ENCODE data around the gene HSFX4.
"Not testable (repeated sequence)": the region's sequence is repeated elsewhere in the genome, so short reads cannot be mapped to it uniquely, and the experiment has no call there.

The HSFX4 gene

DNA sequence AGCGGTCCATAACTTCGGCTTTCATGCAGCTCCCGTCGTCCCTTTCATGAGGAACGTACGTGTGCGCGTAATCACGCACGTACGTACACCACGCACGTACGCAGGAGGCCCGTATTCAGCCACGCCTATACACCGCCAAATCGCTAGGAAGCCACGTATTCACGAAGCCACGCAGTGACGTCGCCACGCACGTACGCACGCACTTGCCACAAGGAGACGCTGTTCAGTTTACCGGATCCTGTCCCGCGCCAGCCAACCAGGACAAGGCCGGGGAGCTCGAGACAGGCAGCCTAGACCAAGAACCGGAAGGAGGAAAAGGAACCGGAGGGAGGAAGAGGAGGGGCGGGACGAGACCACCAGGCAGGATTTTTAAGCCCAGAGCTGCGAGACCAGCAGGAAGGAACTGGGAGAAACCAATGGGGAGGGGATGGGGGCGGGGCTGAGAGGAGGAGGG, 9.1 kb downstream of the HSFX4 start, which contains the start of gene EOLA2:
Gene EOLA2, minus strand, starts transcription at position 65 of the 454 bp plus-strand sequence. CDS start 4,617 bp downstream, outside the sequence.
- peak; percentile 88 for DNase-seq

GRCh38 chrX:149938881-149939654, 9.7 kb downstream of the HSFX4 start:
- DNase-seq = peak; percentile 86

- DNase-seq = no peak
These were observed 10.2 kb downstream of the HSFX4 start for GRCh38 chrX:149939655-149939904.

GRCh38 chrX:149939905-149940673, 10.7 kb downstream of the HSFX4 start:
- DNase-seq = peak; percentile 86

GRCh38 chrX:149940674-149941024, 11.3 kb downstream of the HSFX4 start:
- DNase-seq = not testable (repeated sequence)

- not testable (repeated sequence) for DNase-seq
These were observed 15.8 kb downstream of the HSFX4 start for GRCh38 chrX:149945087-149945670.

DNA sequence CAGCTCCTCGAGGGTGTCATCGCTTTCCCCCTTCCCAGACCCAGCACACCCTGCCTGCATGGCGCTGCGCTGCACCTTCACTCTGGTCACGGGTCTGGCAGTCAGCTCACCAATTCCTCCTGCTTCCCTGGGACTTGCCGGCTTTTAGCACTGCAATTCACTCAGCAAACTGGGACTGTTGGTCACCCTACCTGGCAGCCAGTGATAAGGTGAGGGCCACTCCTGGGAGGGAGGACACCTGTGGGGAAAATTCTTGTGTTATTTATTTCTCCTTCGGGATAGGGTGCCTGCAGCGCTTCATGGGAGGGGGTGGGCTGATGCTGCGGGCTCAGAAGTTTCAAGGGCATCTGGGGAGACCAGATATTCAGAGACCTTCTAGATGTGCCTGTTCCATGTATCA, 16.4 kb downstream of the HSFX4 start:
- not testable (repeated sequence) for DNase-seq

GRCh38 chrX:149946932-149947331, 17.6 kb downstream of the HSFX4 start:
- DNase-seq = not testable (repeated sequence)

DNA sequence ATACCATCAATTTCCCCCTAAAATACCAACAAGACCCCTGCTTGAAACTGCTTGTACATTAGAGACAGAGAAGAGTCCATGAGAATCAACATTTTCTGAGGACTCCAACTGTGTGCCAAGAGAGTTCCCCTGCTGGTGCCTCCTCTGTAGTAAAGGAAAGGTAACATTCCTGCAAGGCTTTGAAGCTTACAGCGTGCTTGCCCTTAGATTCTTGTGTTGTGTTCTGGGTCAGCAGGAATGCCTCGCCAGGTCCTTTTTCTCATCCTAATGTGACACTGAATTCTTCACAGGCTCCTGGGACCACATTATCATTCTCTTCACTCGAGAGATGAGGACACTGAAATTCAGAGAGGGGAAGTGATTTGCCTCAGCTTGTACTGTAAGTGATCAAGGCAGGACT, 18.6 kb downstream of the HSFX4 start:
- no peak for DNase-seq

DNA sequence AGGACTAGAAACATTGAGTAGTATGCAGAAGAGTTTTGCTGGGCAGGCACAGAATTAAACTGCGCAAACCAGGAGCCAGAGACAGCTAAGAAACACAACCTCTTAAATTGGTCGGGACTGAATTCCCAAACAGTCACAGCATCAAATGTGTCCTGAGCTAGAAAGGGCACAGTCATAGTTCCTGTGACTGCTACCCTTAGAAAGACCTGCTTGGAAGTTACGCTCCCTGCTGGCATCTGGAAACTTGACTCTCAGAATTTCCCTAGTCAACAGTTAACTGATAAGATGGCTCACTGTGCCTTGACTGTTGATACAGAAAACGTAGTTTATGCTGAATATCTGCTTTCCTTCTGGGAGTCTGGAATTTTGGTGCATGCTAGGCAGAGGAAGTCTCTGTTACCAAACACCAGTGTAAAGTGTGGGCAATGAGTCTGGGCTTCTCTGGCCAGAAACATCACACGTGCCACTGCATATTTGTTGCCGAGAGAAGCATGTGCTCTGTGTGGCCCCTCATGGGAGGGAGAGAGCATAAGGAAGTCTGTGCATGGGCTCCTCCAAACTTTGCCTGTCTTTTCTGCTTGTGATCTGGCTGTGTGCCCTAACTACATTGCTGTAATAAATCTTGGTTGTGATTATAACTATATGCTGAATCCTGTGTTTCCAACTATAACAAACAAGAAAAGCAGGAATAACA, 20.5 kb downstream of the HSFX4 start:
- DNase-seq = no peak

DNA sequence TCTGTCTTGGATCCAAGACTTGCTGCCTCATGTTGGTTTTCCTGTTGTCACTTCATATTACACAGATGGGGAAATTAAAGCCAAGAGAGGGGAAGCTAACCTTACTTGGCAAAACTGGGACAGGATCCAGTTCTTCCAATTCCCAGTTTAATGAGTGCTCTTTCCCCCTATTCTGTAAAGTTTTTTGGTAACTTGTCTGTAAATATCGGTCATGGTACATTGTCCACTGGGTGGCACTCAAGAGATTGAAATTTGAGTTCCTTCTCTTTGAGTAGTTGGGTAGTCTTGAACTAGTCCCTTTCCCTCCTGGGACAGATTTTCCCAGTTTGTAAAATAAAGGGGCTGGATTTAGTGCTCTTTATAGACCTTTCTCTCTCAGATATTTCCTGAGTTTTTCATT, 21.3 kb downstream of the HSFX4 start:
- DNase-seq = no peak

DNA sequence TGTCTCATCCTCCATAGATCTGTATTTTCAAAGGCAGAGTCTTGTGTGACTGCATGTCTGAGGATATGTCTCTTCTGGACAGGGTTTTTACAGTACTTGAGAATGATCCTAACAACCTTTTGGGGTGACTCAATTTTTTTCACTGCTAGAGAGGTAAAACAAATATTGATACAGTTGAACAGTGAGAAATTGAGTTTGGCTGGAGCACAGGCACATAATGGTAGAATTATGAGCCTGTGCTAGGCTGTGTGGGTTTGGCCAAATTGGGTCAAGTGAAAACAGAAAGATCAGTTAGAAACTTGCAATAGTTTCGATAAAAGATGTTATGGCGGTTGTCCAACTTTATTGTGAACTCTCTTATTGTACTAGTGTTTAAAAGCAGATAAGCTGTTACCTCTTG, 32.2 kb downstream of the HSFX4 start:
- DNase-seq = no peak

DNA sequence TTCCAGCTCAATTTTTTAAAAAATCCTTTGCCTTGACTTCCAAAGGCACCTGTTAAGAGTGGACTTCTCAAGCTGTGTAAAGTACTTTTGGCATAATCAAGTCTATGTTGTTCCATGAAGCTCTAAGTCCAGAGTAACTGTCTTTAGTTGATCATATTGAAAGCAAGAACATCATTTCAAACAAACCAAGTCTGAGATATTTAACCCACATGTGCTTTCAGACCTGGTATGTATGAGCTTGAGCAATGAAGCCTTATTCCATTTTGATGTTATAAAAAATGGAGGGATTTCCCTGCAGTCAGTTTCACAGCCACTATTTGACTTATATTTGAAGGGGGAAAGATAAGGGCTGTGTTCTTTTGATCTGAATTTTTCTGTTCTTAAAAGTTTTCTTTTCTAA, 32.6 kb downstream of the HSFX4 start:
- DNase-seq = no peak

DNA sequence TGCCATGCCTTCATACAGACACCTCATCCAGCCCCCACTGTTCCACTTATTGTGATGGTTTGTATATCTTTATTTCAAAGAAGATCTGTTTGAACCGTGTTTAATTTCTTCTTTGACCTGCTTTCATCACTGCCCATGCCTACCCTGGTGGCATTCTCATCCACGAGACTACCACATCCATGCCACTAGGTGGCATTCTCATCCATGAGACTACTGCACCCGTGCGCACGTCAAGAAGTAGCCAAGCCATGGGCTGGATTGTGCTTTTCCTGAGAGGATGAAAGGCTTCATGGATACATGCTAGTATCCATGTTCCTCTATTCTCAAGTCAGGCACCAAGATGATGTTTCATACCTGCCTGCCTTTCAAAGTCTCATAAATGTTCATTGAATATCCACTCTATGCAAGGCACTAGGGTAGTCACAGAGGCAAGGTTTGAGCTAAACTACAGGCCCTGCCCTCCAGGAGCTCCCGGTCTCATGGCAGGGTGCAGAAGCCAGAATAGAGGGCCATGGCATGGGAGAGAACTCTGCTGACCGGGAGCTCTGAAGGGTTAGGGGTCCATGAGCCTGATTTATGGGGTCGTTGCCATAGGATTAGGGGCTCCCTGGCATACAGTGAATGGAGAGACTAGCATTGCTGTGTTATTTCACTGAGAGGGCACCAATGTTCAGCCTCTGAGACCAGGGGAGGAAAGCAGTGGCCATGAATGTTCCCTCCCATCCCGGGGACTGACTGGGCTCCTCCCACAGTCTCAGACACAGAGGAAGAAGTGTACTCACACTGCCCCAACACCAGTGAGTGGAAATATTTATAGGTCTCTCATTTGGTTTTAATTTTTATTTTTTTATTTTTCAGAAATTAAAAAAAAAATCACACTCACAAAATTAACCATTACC, 33.7 kb downstream of the HSFX4 start:
- DNase-seq = peak; percentile 8

- no peak for DNase-seq
These were observed 49.8 kb downstream of the HSFX4 start for GRCh38 chrX:149979126-149979644.
